Measurements from ENCODE around the gene GPD2.
"Not testable (repeated sequence)": the region's sequence is repeated elsewhere in the genome, so short reads cannot be mapped to it uniquely, and the experiment has no call there.

DNA sequence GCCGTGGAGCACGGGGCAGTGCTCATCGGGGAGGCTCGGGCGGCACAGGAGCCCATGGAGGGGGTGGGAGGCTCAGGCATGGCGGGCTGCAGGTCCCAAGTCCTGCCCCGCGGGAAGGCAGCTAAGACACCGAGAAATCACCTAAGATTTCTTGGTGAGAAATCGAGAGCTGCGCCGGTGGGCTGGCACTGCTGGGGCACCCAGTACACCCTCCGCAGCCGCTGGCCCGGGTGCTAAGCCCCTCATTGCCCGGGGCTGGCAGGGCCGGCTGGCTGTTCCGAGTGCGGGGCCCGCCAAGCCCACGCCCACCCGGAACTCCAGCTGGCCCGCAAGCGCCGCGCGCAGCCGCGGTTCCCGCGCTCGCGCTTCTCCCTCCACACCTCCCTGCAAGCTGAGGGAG, 181.9 kb downstream of the GPD2 start:
- TF ChIP-seq, protein P1, sequence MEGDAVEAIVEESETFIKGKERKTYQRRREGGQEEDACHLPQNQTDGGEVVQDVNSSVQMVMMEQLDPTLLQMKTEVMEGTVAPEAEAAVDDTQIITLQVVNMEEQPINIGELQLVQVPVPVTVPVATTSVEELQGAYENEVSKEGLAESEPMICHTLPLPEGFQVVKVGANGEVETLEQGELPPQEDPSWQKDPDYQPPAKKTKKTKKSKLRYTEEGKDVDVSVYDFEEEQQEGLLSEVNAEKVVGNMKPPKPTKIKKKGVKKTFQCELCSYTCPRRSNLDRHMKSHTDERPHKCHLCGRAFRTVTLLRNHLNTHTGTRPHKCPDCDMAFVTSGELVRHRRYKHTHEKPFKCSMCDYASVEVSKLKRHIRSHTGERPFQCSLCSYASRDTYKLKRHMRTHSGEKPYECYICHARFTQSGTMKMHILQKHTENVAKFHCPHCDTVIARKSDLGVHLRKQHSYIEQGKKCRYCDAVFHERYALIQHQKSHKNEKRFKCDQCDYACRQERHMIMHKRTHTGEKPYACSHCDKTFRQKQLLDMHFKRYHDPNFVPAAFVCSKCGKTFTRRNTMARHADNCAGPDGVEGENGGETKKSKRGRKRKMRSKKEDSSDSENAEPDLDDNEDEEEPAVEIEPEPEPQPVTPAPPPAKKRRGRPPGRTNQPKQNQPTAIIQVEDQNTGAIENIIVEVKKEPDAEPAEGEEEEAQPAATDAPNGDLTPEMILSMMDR (IDR thresholded peaks at IDR 0.05 in 4 of 5, conservative IDR thresholded peaks at IDR 0.05 in 1 of 5) = not testable (repeated sequence)
- not testable (repeated sequence) for TF ChIP-seq POLR2A (IDR thresholded peaks at IDR 0.05)
